Measurements from ENCODE around the gene BASP1.
"Not testable (repeated sequence)": the region's sequence is repeated elsewhere in the genome, so short reads cannot be mapped to it uniquely, and the experiment has no call there.

BASP1 gene

GRCh38 chr5:17243287-17244063 lies 26.0 kb downstream of the BASP1 start:
- Histone ChIP-seq H3K4me3 (ENCODE audit: severe bottlenecking) (no peak overlapping the region), H3K4me1 (ENCODE audit: insufficient read depth, poor library complexity, severe bottlenecking) (peaks cover 28% of the 10 kb centered on the region), H3K36me3 (ENCODE audit: low read depth) (peaks cover 34% of the 10 kb centered on the region), H3K9me3 (ENCODE audit: severe bottlenecking) (no peaks in the 10 kb centered on the region), H3K27ac (ENCODE audit: poor library complexity, severe bottlenecking) (no peak overlapping the region), H3K27me3 (ENCODE audit: insufficient read depth, poor library complexity, severe bottlenecking) (no peaks in the 10 kb centered on the region)
- ATAC-seq (ENCODE audit: low read depth) (no peak), DNase-seq (ENCODE audit: low spot score) (no peak)
- TF ChIP-seq, protein P1, sequence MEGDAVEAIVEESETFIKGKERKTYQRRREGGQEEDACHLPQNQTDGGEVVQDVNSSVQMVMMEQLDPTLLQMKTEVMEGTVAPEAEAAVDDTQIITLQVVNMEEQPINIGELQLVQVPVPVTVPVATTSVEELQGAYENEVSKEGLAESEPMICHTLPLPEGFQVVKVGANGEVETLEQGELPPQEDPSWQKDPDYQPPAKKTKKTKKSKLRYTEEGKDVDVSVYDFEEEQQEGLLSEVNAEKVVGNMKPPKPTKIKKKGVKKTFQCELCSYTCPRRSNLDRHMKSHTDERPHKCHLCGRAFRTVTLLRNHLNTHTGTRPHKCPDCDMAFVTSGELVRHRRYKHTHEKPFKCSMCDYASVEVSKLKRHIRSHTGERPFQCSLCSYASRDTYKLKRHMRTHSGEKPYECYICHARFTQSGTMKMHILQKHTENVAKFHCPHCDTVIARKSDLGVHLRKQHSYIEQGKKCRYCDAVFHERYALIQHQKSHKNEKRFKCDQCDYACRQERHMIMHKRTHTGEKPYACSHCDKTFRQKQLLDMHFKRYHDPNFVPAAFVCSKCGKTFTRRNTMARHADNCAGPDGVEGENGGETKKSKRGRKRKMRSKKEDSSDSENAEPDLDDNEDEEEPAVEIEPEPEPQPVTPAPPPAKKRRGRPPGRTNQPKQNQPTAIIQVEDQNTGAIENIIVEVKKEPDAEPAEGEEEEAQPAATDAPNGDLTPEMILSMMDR (IDR thresholded peaks at IDR 0.05; ENCODE audit: poor library complexity, severe bottlenecking): no peak

- ATAC-seq (ENCODE audit: low read depth) (peak; percentile 95), DNase-seq (ENCODE audit: low spot score) (peak; percentile 78)
- Histone ChIP-seq H3K36me3 (ENCODE audit: low read depth) (peaks cover 33% of the 10 kb centered on the region), H3K4me1 (ENCODE audit: insufficient read depth, poor library complexity, severe bottlenecking) (peaks cover 65% of the 10 kb centered on the region), H3K27ac (ENCODE audit: poor library complexity, severe bottlenecking) (peak overlapping the region; percentile 90), H3K4me3 (ENCODE audit: severe bottlenecking) (no peak overlapping the region), H3K27me3 (ENCODE audit: insufficient read depth, poor library complexity, severe bottlenecking) (no peaks in the 10 kb centered on the region), H3K9me3 (ENCODE audit: severe bottlenecking) (no peaks in the 10 kb centered on the region)
- TF ChIP-seq, protein P1 (IDR thresholded peaks at IDR 0.05; ENCODE audit: poor library complexity, severe bottlenecking): no peak
These were observed 31.7 kb downstream of the BASP1 start for GRCh38 chr5:17249029-17249634.

GRCh38 chr5:17249841-17250240 lies 32.4 kb downstream of the BASP1 start:
- H3K36me3 ChIP-seq (ENCODE audit: low read depth): peaks cover 40% of the 10 kb centered on the region
- not testable (repeated sequence) for H3K4me3 ChIP-seq (ENCODE audit: severe bottlenecking); ATAC-seq (ENCODE audit: low read depth); DNase-seq (ENCODE audit: low spot score); H3K9me3 ChIP-seq (ENCODE audit: severe bottlenecking); H3K27me3 ChIP-seq (ENCODE audit: insufficient read depth, poor library complexity, severe bottlenecking)
- H3K27ac ChIP-seq (ENCODE audit: poor library complexity, severe bottlenecking): peak overlapping the region; percentile 90
- peaks cover 72% of the 10 kb centered on the region for H3K4me1 ChIP-seq (ENCODE audit: insufficient read depth, poor library complexity, severe bottlenecking)

DNA sequence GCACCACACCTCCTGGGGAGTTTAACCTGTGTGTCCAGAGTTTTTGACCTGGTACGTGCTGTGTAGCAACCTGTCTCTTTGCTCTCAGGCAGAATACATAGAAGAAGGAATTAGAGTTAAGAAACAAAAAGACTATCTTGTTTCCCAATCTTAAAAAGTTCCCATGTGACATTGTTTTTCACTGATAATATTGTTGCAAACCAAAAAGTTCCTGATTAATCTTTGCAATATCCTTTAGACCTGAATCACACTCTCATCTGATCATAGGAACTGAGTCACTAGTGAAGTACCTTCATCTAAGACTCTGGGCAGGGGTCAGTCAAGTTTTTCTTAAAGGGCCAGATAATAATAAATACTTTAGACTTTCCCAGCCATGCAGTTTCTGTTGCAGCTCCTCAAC lies 35.1 kb downstream of the BASP1 start:
- Histone ChIP-seq H3K27ac (ENCODE audit: poor library complexity, severe bottlenecking) (peak overlapping the region; percentile 90), H3K36me3 (ENCODE audit: low read depth) (peaks cover 53% of the 10 kb centered on the region), H3K4me1 (ENCODE audit: insufficient read depth, poor library complexity, severe bottlenecking) (peaks cover 93% of the 10 kb centered on the region), H3K9me3 (ENCODE audit: severe bottlenecking) (no peaks in the 10 kb centered on the region), H3K4me3 (ENCODE audit: severe bottlenecking) (no peak overlapping the region), H3K27me3 (ENCODE audit: insufficient read depth, poor library complexity, severe bottlenecking) (no peaks in the 10 kb centered on the region)
- DNase-seq (ENCODE audit: low spot score) (no peak), ATAC-seq (ENCODE audit: low read depth) (peak; percentile 43; the same call in 2 of the 3 replicates)
- TF ChIP-seq, protein P1 (IDR thresholded peaks at IDR 0.05; ENCODE audit: poor library complexity, severe bottlenecking): no peak

- Histone ChIP-seq H3K27me3 (ENCODE audit: insufficient read depth, poor library complexity, severe bottlenecking) (no peaks in the 10 kb centered on the region), H3K4me3 (ENCODE audit: severe bottlenecking) (no peak overlapping the region), H3K9me3 (ENCODE audit: severe bottlenecking) (no peaks in the 10 kb centered on the region), H3K4me1 (ENCODE audit: insufficient read depth, poor library complexity, severe bottlenecking) (peaks cover 78% of the 10 kb centered on the region), H3K27ac (ENCODE audit: poor library complexity, severe bottlenecking) (peak overlapping the region; percentile 90), H3K36me3 (ENCODE audit: low read depth) (peaks cover 46% of the 10 kb centered on the region)
- TF ChIP-seq, protein P1 (IDR thresholded peaks at IDR 0.05; ENCODE audit: poor library complexity, severe bottlenecking): no peak
- no peak for DNase-seq (ENCODE audit: low spot score)
- ATAC-seq (ENCODE audit: low read depth): peak; percentile 71
These were observed 38.1 kb downstream of the BASP1 start for GRCh38 chr5:17255471-17256021.
